ENCODE data around the gene B3GNT3. TPM values are rescaled to one million over a fixed set of nuclear protein-coding genes. Genes with fewer than 3 reads are reported as not detected.
A peak's percentile ranks its signal among the peaks of the same experiment; 100 is the strongest.

The B3GNT3 gene
- total and polyA plus RNA-seq, 9 of the 15 experiments (the other 6 are each of a cell fraction or from before 2014, with no cell fraction given), result 0.06 to 0.11 (median 0.07) TPM; not detected in 6

GRCh38 chr19:17841810-17842662 is 47.1 kb downstream of the B3GNT3 start (continued):
- peak; percentile 92 for TF ChIP-seq MYC (IDR thresholded peaks at IDR 0.05; ENCODE audit: low read depth, low read length)
- TF ChIP-seq MYC (CRISPR knock-in tag; IDR thresholded peaks at IDR 0.05; ENCODE audit: borderline replicate concordance, low read depth), result peak; percentile 69; the same call in 1 of the 2 replicates
- no peak for TF ChIP-seq HES1 (IDR thresholded peaks at IDR 0.05; ENCODE audit: low read depth)
- peak; percentile 89 for TF ChIP-seq POLR2G (IDR thresholded peaks at IDR 0.05; ENCODE audit: low read depth, low read length)
- no peak for TF ChIP-seq ZBTB12 (CRISPR knock-in tag; IDR thresholded peaks at IDR 0.05)
- no peak for TF ChIP-seq STAT5A (IDR thresholded peaks at IDR 0.05; ENCODE audit: borderline replicate concordance, low read length)
- peak; percentile 70 for TF ChIP-seq VEZF1 (CRISPR knock-in tag; IDR thresholded peaks at IDR 0.05)
- TF ChIP-seq NEUROD1 (IDR thresholded peaks at IDR 0.05; ENCODE audit: borderline replicate concordance, low read depth, low read length, partially characterized antibody), result no peak
- no peak; the same call in 1 of the 2 replicates for TF ChIP-seq ATF6 (CRISPR knock-in tag; IDR thresholded peaks at IDR 0.05)
- no peak for TF ChIP-seq ZMIZ1 (IDR thresholded peaks at IDR 0.05; ENCODE audit: low read depth in 2 of 2, low read length in 2 of 2)
- no peak for TF ChIP-seq BDP1 (IDR thresholded peaks at IDR 0.05; ENCODE audit: insufficient read depth, insufficient read length)
- TF ChIP-seq HEY1 (CRISPR knock-in tag; IDR thresholded peaks at IDR 0.05; ENCODE audit: borderline replicate concordance), result no peak
- TF ChIP-seq ZNF41 (CRISPR knock-in tag; conservative IDR thresholded peaks at IDR 0.05), result 0 out of 2 replicates have a peak, but pooled peaks have one; percentile 55

All from K562 (cell line).